Measurements from ENCODE around the gene EDA2R. TPM values are rescaled to one million over a fixed set of nuclear protein-coding genes. Genes with fewer than 3 reads are reported as not detected.

EDA2R gene
- 6.3 and 15.2 TPM in 2 replicates for total RNA-seq

DNA sequence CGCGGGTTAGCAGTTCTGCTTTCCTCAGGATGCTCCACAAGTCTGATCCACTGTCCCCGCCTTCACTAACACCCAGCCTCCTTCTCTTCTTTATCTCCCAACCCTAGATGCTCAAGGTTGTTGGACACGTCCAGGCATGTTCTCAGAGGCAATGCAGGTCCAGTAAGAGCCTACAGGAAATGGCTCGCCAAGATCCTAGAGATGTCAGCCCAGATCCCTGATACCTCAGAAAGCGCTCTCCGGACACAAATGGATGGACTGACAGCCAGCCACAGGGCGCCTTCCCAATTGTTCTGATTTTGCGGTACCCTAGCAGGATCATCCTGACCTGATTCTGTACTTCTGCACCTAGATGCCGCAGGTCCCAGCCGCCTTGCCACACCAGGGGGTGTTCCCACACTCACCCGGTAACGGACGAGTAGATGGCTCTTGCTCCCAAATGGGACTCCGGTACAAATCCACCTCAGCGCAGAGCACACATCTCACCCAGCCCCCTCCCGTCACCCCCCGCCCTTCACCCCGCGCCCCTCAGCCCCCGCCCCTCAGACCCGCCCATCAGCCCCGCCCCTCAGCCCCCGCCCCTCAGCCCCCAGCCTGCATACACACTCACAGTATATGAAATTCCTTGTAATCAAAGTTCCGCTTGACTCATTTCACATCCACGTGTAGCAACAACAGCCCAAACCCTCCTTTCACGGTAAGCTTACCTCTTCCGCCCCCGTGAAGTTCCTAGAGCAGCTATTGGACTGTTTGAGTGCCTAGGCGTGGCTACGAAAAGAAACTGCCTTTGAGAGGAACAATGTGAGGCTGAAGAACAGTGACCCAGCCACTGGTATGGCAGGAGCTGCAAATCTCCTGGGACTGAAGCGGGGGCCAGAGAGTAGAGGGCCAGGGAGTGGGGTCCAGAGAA lies at the start of gene EDA2R:
Gene EDA2R (minus strand): TSS at position 488 of the 910 bp plus-strand sequence. CDS start 23,058 bp downstream, outside the sequence.
- peak; percentile 81 for DNase-seq (ENCODE audit: low read depth)

- DNase-seq (ENCODE audit: low read depth), result no peak
Measured at GRCh38 chrX:66684196-66684595, 45.3 kb upstream of the EDA2R start.

DNA sequence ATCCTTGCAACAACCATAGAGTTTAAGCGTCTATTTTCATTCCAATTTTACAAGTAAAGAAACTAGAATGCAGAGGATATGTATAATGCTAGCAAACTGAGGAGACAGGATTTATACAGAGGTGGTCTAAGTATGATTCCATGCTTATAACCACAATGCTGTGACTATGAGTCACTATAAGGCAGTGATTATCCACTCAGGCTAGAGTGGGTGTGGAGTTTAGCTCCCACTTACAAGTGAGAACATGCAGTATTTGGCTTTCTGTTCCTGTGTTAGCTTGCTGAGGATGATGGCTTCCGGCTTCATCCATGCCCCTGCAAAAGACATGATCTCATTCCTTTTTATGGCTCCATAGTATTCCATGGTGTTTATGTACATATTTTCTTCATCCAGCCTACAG lies 41.6 kb upstream of the EDA2R start:
- no peak for DNase-seq (ENCODE audit: low read depth)

DNA sequence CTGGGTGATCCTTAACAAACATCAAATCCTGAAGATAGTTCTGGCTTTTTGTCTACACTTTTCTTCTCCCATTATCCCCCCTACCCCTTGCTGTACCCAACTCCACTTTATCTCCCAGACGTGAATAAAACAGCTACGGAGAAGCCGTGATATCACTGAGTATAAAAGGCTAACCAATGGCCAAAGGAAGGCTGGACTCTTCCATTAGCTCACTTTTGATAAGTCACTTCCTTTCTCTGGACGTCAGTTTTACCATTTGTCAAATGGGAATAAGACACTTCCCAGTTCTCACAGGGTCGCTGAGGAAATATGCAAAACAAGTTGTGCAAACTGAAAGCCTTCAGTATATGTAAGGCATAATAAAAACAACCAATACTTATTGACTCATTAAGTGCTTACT lies 38.6 kb upstream of the EDA2R start:
- no peak for DNase-seq (ENCODE audit: low read depth)

GRCh38 chrX:66676990-66677389 lies 38.1 kb upstream of the EDA2R start:
- DNase-seq (ENCODE audit: low read depth), result no peak

- DNase-seq (ENCODE audit: low read depth), result no peak
Measured at GRCh38 chrX:66676413-66676812, 37.5 kb upstream of the EDA2R start.

DNA sequence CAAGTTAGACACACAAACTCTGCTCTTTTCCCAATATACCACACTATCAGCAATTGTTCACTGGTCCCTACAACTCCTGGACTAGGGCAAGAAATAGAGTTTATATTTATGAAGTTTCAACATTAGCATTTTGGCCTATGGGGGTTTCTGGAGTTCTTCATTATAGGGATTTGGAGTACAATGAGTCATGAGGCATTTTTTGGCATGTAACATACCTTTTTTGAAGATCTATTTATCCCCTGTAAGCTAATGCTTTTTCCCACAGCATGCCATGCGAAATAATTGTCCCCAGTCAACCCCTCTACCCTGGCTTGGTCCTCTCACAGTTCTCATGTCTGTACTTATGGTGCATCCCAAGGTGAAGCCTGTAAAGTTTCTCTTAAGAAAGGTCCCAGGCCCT lies 36.7 kb upstream of the EDA2R start:
- DNase-seq (ENCODE audit: low read depth), result no peak

DNA sequence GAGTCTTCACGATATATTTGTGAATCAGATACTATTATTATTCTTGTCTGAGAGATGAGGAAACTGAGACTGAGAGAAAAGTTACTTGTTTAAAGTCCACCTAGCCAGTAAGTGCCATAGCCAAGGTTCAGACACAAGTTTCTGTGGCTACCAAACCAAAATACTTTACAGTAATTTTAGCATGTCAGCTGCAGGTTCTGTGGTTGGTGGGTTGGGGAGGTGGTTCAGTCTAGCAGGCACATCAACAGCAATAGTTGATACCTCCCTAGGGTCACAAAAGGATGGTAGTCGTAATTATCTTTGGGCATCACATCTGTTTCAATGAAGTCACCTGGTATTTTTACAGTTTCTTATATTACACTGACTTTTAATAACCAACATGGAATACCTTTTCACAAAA lies 35.6 kb upstream of the EDA2R start:
- DNase-seq (ENCODE audit: low read depth), result no peak

DNA sequence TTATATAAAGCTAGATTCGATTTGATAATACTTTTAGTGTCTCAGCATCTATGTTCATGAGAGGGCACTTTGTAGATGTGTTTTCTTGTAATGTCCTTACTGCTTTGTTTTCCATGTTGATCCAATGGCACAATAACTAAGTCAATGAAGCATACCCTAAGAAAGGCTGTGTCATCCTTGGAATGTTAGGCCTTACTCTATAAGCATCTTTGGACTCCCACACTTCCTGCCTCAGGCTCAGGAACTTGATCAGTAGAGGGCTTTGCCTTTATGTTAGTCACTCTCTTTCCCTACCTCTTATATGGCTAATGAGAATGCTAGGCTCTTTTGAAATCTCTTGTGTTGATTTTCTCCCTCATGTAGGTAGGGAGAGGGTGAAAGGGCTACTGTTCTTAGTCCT lies 33.2 kb upstream of the EDA2R start:
- no peak for DNase-seq (ENCODE audit: low read depth)

- DNase-seq (ENCODE audit: low read depth), result no peak
Measured at GRCh38 chrX:66654411-66654810, 15.5 kb upstream of the EDA2R start.

DNA sequence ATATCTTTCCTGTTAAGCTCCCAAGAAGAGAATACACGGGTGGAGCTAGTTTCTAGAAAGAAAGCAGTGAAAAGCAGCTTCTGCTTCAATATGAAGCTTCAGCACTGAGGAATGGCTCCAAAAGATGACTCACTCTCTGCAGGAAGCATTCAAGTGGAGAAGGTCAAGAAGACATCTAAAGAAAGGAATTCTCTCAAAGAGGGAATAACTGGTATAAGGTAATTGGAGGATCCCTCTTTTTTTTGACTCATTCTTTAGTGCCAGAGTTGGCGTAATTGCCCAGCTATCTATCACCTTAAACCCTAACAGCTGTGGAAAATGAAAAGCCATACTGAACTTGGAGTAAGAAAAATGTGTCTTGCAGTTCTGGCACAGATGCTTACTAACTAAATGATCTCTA lies 3.5 kb downstream of the EDA2R start:
- peak; percentile 73 for DNase-seq (ENCODE audit: low read depth)

DNA sequence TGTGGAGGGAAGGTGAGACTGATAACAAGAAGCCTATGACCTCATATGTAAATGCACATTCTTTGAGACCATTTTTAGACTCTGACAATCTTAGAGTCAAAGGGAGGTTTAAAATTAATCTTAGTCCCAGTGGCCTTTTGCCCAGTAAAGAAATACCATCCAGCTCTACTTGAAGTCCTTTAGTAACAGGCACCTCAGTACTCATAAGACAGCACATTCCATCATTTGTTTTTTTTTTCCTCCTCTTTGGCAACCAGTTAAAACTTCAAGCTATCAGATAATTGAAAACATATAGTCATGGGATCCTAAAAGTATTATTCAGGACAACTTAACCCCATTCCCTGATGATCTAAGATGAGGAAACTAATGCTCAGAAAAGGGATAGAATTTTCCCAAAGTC lies 4.6 kb downstream of the EDA2R start:
- no peak for DNase-seq (ENCODE audit: low read depth)

GRCh38 chrX:66633541-66633940 lies 5.3 kb downstream of the EDA2R start:
- peak; percentile 11 for DNase-seq (ENCODE audit: low read depth)

DNA sequence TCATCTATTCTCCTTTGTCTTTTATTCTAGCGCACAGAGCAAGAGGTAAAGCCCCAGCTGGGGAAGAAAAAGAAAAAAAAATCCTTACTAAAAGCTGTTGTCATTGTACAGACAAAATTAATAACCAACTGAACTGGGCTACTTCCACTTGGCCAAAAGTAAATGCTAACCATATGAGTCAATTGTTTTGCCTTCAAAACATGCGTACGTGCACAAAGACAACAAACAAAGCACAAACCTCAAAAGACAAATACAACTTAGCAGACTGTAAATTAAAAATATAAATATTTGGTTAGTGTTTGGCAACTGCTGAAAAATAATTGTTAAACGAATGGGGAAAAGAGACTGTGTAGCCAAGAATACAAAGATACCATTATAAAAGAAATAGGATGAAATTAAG lies 5.9 kb downstream of the EDA2R start:
- DNase-seq (ENCODE audit: low read depth), result no peak

DNA sequence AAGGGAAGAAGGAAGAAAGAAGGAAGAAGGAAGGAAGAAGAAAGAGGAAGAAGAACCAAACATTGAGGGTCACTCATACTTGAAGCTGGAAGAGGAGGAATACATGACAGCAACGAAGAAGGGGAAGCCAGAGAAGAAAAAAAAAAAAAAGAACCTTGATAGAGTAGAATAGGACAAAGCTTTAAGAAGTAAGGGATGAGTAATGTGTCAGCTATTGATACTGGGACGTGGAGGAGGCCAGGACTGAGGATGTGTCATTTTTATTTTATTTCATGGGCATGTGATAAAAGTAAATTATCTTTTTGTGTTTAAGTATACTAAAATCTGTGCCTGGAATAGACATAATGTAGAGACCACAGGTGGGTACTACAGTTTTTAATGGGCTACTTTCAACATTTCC lies 6.4 kb downstream of the EDA2R start:
- no peak for DNase-seq (ENCODE audit: low read depth)

DNA sequence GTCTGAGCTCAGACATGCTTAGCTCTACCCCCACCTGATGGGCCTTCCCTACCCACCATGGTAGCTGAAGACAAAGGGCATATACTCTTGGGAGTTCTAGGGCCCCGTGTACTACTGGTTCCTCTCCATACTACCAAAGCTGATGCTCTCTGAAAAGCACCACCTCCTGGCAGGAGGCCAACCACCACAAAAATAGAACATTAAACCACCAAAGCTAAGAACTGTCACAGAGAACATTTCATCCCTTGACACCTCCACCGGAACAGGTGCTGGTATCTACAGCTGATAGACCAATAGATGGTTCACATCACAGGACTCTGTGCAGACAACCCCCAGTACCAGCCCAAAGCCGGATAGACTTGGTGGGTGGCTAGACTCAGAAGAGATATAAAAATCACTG lies 13.4 kb downstream of the EDA2R start:
- DNase-seq (ENCODE audit: low read depth), result no peak

- DNase-seq (ENCODE audit: low read depth), result no peak
Measured at GRCh38 chrX:66622209-66622608, 16.7 kb downstream of the EDA2R start.

DNA sequence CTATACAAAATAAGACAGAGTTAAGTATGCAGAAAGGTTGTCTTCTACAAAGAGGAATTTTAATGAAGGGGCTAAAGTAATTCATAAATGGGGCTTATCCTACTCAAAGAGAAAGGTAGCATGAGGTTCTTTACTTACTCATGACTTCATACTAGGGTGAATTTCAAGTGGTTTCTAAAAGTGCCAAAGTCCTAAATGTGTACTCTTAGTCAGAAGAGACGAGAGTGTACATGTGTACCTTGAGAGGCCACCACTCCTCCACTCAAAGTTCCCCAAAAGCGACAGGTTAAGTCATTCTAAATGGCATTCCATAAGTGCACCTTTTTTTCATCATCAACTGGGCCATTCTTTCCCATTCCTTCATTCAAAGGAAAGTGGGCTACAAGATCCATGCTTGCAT lies 21.9 kb downstream of the EDA2R start:
- no peak for DNase-seq (ENCODE audit: low read depth)

- DNase-seq (ENCODE audit: low read depth), result no peak
Measured at GRCh38 chrX:66602381-66602938, 36.4 kb downstream of the EDA2R start.

GRCh38 chrX:66601522-66601921 lies 37.4 kb downstream of the EDA2R start:
- no peak for DNase-seq (ENCODE audit: low read depth)

- no peak for DNase-seq (ENCODE audit: low read depth)
Measured at GRCh38 chrX:66579219-66579618, 59.7 kb downstream of the EDA2R start.

DNA sequence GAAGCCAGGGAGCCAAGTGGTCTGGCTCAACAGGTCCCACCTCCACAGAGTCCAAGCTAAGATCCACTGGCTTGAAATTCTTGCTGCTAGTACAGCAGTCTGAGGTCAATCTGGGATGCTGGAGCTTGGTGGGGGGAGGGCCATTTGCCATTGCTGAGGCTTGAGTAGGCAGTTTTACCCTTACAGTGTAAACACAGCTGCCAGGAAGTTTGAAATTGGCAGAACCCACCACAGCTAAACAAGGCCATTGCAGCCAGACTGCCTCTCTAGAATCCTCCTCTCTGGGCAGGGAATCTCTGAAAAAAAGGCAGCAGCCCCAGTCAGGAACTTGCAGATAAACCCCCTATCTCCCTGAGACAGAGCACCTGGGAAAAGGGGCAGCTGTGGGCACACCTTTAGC lies 84.9 kb downstream of the EDA2R start:
- no peak for DNase-seq (ENCODE audit: low read depth)

DNA sequence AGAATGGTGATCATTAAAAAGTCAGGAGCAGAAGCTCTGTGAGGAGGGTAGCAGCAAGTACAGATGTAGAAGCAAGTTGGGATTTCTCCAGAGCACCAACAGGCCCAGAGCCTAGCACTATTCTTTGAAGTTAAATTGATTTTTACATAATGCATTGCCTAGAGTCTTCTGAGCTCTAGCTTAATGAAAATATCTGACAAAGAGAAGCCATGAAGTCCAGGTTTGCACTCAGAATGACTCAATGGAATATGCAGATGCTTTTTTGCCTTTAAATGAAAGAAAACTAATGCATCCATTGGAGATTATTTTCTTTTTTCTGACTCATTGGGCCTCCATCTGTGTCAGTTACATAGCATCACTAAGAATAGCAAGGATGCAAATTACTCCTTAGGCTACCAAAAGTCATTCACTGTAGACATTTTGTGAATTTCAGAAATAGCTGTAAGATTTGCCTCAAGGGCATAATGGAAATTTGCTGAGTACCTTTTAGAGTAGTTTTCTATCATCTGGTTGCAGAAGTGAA lies 91.0 kb downstream of the EDA2R start:
- DNase-seq (ENCODE audit: low read depth), result no peak

Data from renal cortical epithelial cell (primary cell).